ENCODE data around the gene TMEM170B.

The TMEM170B gene

GRCh38 chr6:11616200-11616611, 78.7 kb downstream of the TMEM170B start:
- DNase-seq (ENCODE audit: low read depth) = no peak

- DNase-seq (ENCODE audit: low read depth) = no peak
Observed at GRCh38 chr6:11618533-11618932, 81.0 kb downstream of the TMEM170B start.

- DNase-seq (ENCODE audit: low read depth) = no peak
Observed at GRCh38 chr6:11621119-11621518, 83.6 kb downstream of the TMEM170B start.

GRCh38 chr6:11622156-11622555, 84.6 kb downstream of the TMEM170B start:
- DNase-seq (ENCODE audit: low read depth) = no peak

GRCh38 chr6:11623272-11623671, 85.7 kb downstream of the TMEM170B start:
- DNase-seq (ENCODE audit: low read depth) = no peak

- no peak for DNase-seq (ENCODE audit: low read depth)
Observed at GRCh38 chr6:11625302-11625701, 87.8 kb downstream of the TMEM170B start.

- DNase-seq (ENCODE audit: low read depth) = no peak
Observed at GRCh38 chr6:11626356-11626755, 88.8 kb downstream of the TMEM170B start.

- DNase-seq (ENCODE audit: low read depth) = no peak
Observed at GRCh38 chr6:11628562-11628961, 91.0 kb downstream of the TMEM170B start.

GRCh38 chr6:11631008-11631407, 93.5 kb downstream of the TMEM170B start:
- DNase-seq (ENCODE audit: low read depth) = no peak

GRCh38 chr6:11631539-11631938, 94.0 kb downstream of the TMEM170B start:
- no peak for DNase-seq (ENCODE audit: low read depth)

GRCh38 chr6:11632231-11632630, 94.7 kb downstream of the TMEM170B start:
- no peak for DNase-seq (ENCODE audit: low read depth)

- DNase-seq (ENCODE audit: low read depth) = no peak
Observed at GRCh38 chr6:11632795-11633511, 95.4 kb downstream of the TMEM170B start.
